Tibial nerve (tissue), 4 donors: ENCODE results near the gene SNAPIN. TPM values are rescaled to one million over a fixed set of nuclear protein-coding genes. Genes with fewer than 3 reads are reported as not detected.

ENCODE experiments used
- DNase-seq, 2 donors: peaks; one replicate each; pipeline ENCODE4 v3.0.0-alpha.2; 2019; ENCODE audit warnings: low spot score in 2 of 2
- H3K27ac ChIP-seq, 4 donors: fragments of 200-600 bp; sonication (generic) in 3 of 4; one replicate each; pipeline ENCODE4 v1.5.1; 2017 to 2019; ENCODE audit warnings: mild to moderate bottlenecking in 1 of 4
- H3K27me3 ChIP-seq, 2 donors: fragments of 200-600 bp; sonication (generic) in 1 of 2; one replicate each; pipeline versions ENCODE4 v1.5.1 to v1.6.0; 2017 to 2019
- H3K36me3 ChIP-seq, 3 donors: fragments of 200-600 bp; sonication (generic); one replicate each; pipeline ENCODE4 v1.5.1; 2018 to 2019
- H3K4me1 ChIP-seq, 4 donors: fragments of 200-600 bp; sonication (generic) in 3 of 4; one replicate each; pipeline ENCODE4 v1.5.1; 2017 to 2019
- H3K4me3 ChIP-seq, 4 donors: fragments of 200-600 bp; sonication (generic) in 3 of 4; one replicate each; pipeline ENCODE4 v1.5.1; 2017 to 2019; ENCODE audit warnings: mild to moderate bottlenecking in 1 of 4, moderate library complexity in 1 of 4
- H3K9me3 ChIP-seq, 4 donors: fragments of 200-600 bp; sonication (generic) in 3 of 4; one replicate each; pipeline ENCODE4 v1.5.1; 2017 to 2019
- EP300 ChIP-seq, 2 donors: sonication (generic); formaldehyde crosslinking; IDR thresholded peaks; one replicate each; pipeline ENCODE4 v1.6.1; 2017; ENCODE audit warnings: antibody characterized with exemption in 2 of 2, mild to moderate bottlenecking in 1 of 2
- POLR2A ChIP-seq, 2 donors: fragments of 450-650 bp; IDR thresholded peaks; one replicate each; pipeline ENCODE4 v1.6.1; 2017; ENCODE audit warnings: antibody characterized with exemption in 2 of 2, mild to moderate bottlenecking in 2 of 2, moderate library complexity in 2 of 2
- WGBS, 2 donors: methylation state at CpG; one replicate each; pipeline ENCODE4 v1.1.5; 2018; 5-methylcytosine and 5-hydroxymethylcytosine counted together
- total RNA-seq, 4 donors: library from RNA; depleted of rRNA; stranded (reverse); fragments of >200 nt; gene quantifications; one replicate each; pipeline ENCODE4 v1.1.0, GENCODE V29; 2016
- TF ChIP-seq, protein P1 (sequence below), 5 experiments: fragments of 200-600 bp in 3 of 5; fragments of 450-650 bp in 2 of 5; sonication (generic) in 3 of 5; IDR thresholded peaks; one replicate each; pipeline ENCODE4 v1.5.1; 2016 to 2019; ENCODE audit warnings: antibody characterized with exemption in 5 of 5, mild to moderate bottlenecking in 3 of 5, moderate library complexity in 2 of 5

The SNAPIN gene
- total RNA-seq, 4 donors from 2014 or later = 34.1 to 59.9 (median 43.7) TPM

DNA sequence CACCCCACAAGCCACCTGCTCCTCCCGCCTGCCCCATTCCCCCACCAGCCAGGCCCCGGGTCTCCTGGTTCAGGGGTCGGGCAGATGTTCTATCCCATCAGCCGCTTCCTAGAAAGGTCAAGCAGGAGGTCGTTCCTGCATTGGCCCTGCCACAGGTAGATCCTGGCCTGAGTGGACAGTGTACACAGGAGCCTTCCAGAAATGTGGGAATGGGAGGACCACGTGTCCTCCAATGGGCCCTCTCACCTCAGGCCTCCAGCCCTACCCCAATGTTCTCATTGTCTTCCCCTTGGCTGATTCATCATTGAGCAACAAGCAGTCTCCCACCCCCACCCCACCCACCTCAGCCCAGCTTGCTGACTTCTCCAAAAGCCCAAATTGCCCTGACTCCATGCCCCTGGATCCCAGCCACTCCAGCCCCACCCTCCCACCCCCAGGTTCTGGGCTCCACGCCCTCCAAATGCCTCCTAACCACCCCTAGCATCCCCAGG, 47.6 kb upstream of the SNAPIN start:
- TF ChIP-seq EP300 (IDR thresholded peaks at IDR 0.05) = no peak
- TF ChIP-seq, protein P1, sequence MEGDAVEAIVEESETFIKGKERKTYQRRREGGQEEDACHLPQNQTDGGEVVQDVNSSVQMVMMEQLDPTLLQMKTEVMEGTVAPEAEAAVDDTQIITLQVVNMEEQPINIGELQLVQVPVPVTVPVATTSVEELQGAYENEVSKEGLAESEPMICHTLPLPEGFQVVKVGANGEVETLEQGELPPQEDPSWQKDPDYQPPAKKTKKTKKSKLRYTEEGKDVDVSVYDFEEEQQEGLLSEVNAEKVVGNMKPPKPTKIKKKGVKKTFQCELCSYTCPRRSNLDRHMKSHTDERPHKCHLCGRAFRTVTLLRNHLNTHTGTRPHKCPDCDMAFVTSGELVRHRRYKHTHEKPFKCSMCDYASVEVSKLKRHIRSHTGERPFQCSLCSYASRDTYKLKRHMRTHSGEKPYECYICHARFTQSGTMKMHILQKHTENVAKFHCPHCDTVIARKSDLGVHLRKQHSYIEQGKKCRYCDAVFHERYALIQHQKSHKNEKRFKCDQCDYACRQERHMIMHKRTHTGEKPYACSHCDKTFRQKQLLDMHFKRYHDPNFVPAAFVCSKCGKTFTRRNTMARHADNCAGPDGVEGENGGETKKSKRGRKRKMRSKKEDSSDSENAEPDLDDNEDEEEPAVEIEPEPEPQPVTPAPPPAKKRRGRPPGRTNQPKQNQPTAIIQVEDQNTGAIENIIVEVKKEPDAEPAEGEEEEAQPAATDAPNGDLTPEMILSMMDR (IDR thresholded peaks at IDR 0.05) = no peak
- no peak for TF ChIP-seq POLR2A (IDR thresholded peaks at IDR 0.05)
- peak overlapping the region; percentile 89 to 99 (median 94) for H3K27ac ChIP-seq
- no peaks in the 10 kb centered on the region for H3K27me3 ChIP-seq
- H3K36me3 ChIP-seq = peaks cover 0 to 20% (median 0%) of the 10 kb centered on the region in 3 donors
- WGBS, 2 donors = 60 to 68% methylated on average over 7 of the region's 7 CpGs
- H3K9me3 ChIP-seq = no peaks in the 10 kb centered on the region
- H3K4me3 ChIP-seq = peak overlapping the region in 3 of 4 donors; percentile 15 to 62 (median 54)
- H3K4me1 ChIP-seq = peaks cover 0 to 71% (median 42%) of the 10 kb centered on the region in 4 donors
- no peak for DNase-seq

DNA sequence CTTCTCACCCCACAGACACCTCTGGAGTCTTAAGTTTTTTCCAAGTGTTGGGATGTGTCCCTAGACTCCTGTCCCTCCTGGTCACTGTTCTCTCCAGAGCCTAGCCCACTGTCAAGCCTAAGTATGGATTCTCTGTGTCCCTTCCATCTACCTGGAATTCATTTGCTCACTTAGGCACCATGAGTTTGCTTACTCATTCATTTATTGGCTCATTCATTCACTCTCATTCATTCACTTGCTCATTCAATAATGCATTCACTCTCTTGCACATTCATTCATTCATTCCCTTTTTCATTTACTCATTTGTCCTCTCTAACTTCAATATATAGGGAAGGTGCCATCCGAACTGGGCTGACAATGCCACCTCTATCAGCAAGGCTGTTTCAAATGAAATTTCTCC, 47.1 kb upstream of the SNAPIN start:
- Histone ChIP-seq H3K27ac (peak overlapping the region; percentile 88 to 99 (median 94)), H3K4me3 (peak overlapping the region; percentile 45 to 66 (median 58))
- 41 to 68% methylated on average over 1 of the region's 1 CpG for WGBS, 2 donors

DNA sequence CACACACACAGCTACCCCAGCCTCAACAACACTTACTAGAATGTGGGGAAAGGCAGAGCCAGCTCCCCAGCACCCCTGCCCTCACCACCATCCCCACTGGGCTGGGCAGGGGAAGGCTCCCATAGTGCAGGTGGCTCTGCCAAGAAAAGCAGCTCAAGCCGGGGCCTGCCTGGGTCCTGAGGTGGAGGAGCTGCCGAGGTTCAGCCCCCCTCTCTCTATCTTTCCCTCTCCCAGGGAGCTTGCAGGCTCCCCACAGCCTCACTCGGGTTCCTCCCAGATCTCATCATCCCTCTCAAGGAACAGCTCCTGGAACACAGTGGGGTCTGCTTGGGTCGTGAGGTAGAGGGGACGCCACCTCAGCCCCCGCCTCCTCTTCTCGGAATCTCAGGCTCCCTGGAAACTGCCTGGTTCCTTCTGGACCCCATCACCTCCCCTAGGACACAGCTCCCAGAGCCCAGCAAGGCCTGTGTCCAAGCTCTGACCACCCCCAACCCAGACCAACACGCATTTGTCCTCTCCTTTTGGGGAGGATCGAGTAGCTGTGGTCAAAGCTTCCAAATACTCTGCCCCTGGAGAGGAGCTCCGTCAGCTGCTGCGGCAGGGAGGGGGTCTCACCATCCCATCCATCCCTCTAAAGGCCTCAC, 46.3 kb upstream of the SNAPIN start:
- no peak for DNase-seq

More for the DNA sequence above, 47.1 kb upstream of the SNAPIN start:
- no peak for TF ChIP-seq EP300 (IDR thresholded peaks at IDR 0.05)
- TF ChIP-seq POLR2A (IDR thresholded peaks at IDR 0.05) = no peak
- TF ChIP-seq, protein P1 (IDR thresholded peaks at IDR 0.05) = no peak
- peaks cover 0 to 15% (median 0%) of the 10 kb centered on the region in 3 donors for H3K36me3 ChIP-seq
- H3K4me1 ChIP-seq = peaks cover 0 to 76% (median 46%) of the 10 kb centered on the region in 4 donors
- H3K9me3 ChIP-seq = no peaks in the 10 kb centered on the region
- DNase-seq = no peak
- no peaks in the 10 kb centered on the region for H3K27me3 ChIP-seq

DNA sequence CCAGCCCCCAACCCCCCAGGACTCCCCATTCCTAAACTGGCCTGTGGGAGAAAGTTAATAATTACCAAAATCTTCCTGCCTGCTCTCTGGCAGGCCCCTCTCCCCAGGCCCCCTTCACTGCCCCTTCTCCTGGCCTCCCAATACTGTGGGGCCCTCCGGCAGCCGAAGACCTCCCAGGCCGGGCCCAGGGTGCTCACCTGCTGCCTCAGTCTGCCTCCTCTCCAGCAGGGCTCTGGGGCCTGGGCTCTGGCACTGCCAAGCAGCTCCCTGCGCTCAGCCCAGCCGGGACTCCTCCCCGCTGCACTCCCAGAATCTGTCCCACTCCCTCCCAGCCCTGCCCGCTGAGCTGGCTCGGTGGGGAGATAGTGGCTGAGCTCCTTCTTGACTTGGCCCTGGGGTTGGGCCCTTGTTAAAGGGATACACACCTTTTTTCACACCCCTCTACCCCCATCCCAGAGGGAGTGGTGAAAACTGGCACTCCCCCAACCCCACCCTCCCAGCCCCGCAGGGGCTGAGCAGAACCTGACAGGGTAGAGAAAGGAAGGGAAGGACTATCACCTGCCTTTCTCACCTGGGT, 45.7 kb upstream of the SNAPIN start, which contains the start of gene S100A16:
TSS of gene S100A16 (minus strand) at position 383 of the 577 bp plus-strand sequence. CDS start 4,986 bp downstream, outside the sequence.
- WGBS, 2 donors = 35% methylated on average over 9 of the region's 9 CpGs
- TF ChIP-seq, protein P1 (IDR thresholded peaks at IDR 0.05) = no peak
- TF ChIP-seq EP300 (IDR thresholded peaks at IDR 0.05) = peak in 1 of 2 donors; percentile 78
- peak; percentile 33 to 66 for TF ChIP-seq POLR2A (IDR thresholded peaks at IDR 0.05)

More for the DNA sequence above, 46.3 kb upstream of the SNAPIN start:
- H3K4me1 ChIP-seq = peaks cover 0 to 77% (median 54%) of the 10 kb centered on the region in 4 donors
- TF ChIP-seq POLR2A (IDR thresholded peaks at IDR 0.05) = no peak
- no peak for TF ChIP-seq EP300 (IDR thresholded peaks at IDR 0.05)
- TF ChIP-seq, protein P1 (IDR thresholded peaks at IDR 0.05) = no peak
- peak overlapping the region; percentile 45 to 66 (median 58) for H3K4me3 ChIP-seq
- H3K27ac ChIP-seq = peak overlapping the region; percentile 88 to 99 (median 94)
- peaks cover 0 to 6% (median 0%) of the 10 kb centered on the region in 3 donors for H3K36me3 ChIP-seq
- WGBS, 2 donors = 37% methylated on average over 11 of the region's 11 CpGs
- no peaks in the 10 kb centered on the region for H3K9me3 ChIP-seq
- H3K27me3 ChIP-seq = no peaks in the 10 kb centered on the region

More for the DNA sequence above, 45.7 kb upstream of the SNAPIN start, which contains the start of gene S100A16:
- H3K36me3 ChIP-seq = no peaks in the 10 kb centered on the region
- H3K4me1 ChIP-seq = peaks cover 0 to 71% (median 54%) of the 10 kb centered on the region in 4 donors
- peak within 1 kb of the TSS; percentile 88 to 99 (median 94) for H3K27ac ChIP-seq
- no peaks in the 10 kb centered on the region for H3K9me3 ChIP-seq
- peak; percentile 56 to 59 for DNase-seq
- H3K4me3 ChIP-seq = peak within 1 kb of the TSS; percentile 45 to 66 (median 58)
- H3K27me3 ChIP-seq = no peaks in the 10 kb centered on the region
